KOPT-K1 (cell line): ENCODE results near the gene TEX22.

Source experiments
- H3K27ac ChIP-seq: fragments of 200-600 bp; sonication (generic); 2 replicates; pipeline ENCODE4 v1.5.1; 2016; ENCODE audit warnings: antibody characterized with exemption, mild to moderate bottlenecking, low read depth, low read length; ENCODE audit not compliant: poor library complexity, severe bottlenecking
- H3K36me3 ChIP-seq: fragments of 200-600 bp; sonication (generic); 2 replicates; pipeline ENCODE4 v1.5.1; 2017; ENCODE audit warnings: antibody characterized with exemption, mild to moderate bottlenecking, low read length, moderate library complexity; ENCODE audit not compliant: insufficient read depth
- H3K9me3 ChIP-seq: fragments of 200-600 bp; sonication (generic); 2 replicates; pipeline ENCODE4 v1.5.1; 2017; ENCODE audit warnings: antibody characterized with exemption, low read length, mild to moderate bottlenecking; ENCODE audit not compliant: insufficient read depth, poor library complexity, severe bottlenecking

The TEX22 gene

GRCh38 chr14:105439179-105439578, 40.8 kb downstream of the TEX22 start:
- H3K27ac ChIP-seq: no peak overlapping the region
- H3K9me3 ChIP-seq: peaks cover 7% of the 10 kb centered on the region
- peaks cover 90% of the 10 kb centered on the region for H3K36me3 ChIP-seq

DNA sequence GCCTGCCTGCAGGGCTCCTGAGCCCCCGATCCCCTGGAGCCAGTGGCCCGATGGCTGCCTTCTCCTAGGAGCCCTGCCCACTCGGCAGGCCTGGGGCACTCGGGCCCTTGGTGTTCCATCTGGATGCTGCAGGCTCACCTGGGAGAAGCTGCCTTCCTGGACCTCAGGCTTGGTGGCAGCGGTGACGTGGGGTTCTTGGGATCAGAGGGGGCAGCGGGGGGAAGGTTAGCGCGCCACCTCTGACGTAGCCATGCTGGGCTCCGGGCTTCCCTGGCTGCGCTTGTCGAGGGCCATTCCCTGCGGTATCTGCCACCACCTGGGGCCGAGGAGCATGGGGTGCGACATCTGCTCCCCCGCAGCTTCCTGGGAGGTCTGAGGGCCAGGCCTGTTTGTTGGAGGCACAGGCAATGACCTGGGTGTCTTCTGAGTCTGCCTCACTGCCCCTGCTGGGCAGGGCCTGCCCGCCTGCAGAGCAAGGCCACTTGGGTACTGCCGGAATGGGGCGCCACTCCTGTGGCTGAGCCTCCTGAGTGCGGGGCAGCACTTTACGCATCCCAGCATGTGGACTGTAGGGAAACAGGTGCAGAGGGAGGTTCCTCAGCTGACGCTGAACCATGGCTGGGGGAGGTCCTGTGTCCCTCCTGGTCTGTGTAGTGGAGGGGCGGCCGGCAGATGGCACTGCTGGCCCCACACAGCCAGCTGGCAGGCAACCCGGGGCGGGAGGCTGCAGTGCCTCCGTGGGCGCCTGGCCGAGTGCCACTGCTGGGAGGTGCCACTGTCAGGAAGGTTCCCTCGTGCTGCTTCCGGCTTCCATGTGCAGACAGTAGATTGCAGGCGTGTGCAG, 41.6 kb downstream of the TEX22 start:
- H3K9me3 ChIP-seq: peaks cover 7% of the 10 kb centered on the region

GRCh38 chr14:105440554-105440900, 42.2 kb downstream of the TEX22 start:
- Histone ChIP-seq H3K9me3 (peaks cover 3% of the 10 kb centered on the region), H3K27ac (no peak overlapping the region), H3K36me3 (peaks cover 89% of the 10 kb centered on the region)

More for the DNA sequence above, 41.6 kb downstream of the TEX22 start:
- Histone ChIP-seq H3K36me3 (peaks cover 89% of the 10 kb centered on the region), H3K27ac (no peak overlapping the region)

GRCh38 chr14:105440992-105441391, 42.7 kb downstream of the TEX22 start:
- no peak overlapping the region for H3K27ac ChIP-seq
- H3K36me3 ChIP-seq: peaks cover 89% of the 10 kb centered on the region

DNA sequence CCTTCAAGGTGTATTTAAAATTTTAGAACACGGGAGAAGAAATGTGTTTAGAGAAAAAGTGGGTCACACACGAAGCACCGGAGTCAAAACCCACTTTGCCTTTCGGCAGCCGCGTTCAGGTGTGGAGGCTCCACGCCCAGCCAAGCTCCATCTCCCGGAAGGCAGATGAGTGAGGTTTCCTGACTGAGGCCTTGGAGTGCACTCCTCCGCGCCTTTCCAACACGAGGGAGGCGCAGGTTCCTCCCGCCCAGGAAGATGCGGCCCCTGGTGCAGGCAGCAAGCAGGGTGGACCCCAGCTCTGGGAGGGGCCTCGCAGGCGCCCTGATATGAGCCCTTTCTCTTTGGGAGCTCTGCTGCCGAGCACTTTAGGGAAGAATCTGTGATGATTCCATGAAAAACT, 43.8 kb downstream of the TEX22 start:
- Histone ChIP-seq H3K36me3 (peaks cover 89% of the 10 kb centered on the region), H3K9me3 (no peaks in the 10 kb centered on the region), H3K27ac (no peak overlapping the region)

More at GRCh38 chr14:105440992-105441391, 42.7 kb downstream of the TEX22 start:
- H3K9me3 ChIP-seq: no peaks in the 10 kb centered on the region

GRCh38 chr14:105442834-105443233, 44.5 kb downstream of the TEX22 start:
- H3K9me3 ChIP-seq: no peaks in the 10 kb centered on the region
- H3K27ac ChIP-seq: no peak overlapping the region
- peaks cover 89% of the 10 kb centered on the region for H3K36me3 ChIP-seq

GRCh38 chr14:105444859-105445258, 46.5 kb downstream of the TEX22 start:
- Histone ChIP-seq H3K9me3 (no peaks in the 10 kb centered on the region), H3K27ac (no peak overlapping the region), H3K36me3 (peaks cover 88% of the 10 kb centered on the region)

- no peak overlapping the region for H3K27ac ChIP-seq
- peaks cover 88% of the 10 kb centered on the region for H3K36me3 ChIP-seq
Measured at GRCh38 chr14:105445290-105445689, 47.0 kb downstream of the TEX22 start.

DNA sequence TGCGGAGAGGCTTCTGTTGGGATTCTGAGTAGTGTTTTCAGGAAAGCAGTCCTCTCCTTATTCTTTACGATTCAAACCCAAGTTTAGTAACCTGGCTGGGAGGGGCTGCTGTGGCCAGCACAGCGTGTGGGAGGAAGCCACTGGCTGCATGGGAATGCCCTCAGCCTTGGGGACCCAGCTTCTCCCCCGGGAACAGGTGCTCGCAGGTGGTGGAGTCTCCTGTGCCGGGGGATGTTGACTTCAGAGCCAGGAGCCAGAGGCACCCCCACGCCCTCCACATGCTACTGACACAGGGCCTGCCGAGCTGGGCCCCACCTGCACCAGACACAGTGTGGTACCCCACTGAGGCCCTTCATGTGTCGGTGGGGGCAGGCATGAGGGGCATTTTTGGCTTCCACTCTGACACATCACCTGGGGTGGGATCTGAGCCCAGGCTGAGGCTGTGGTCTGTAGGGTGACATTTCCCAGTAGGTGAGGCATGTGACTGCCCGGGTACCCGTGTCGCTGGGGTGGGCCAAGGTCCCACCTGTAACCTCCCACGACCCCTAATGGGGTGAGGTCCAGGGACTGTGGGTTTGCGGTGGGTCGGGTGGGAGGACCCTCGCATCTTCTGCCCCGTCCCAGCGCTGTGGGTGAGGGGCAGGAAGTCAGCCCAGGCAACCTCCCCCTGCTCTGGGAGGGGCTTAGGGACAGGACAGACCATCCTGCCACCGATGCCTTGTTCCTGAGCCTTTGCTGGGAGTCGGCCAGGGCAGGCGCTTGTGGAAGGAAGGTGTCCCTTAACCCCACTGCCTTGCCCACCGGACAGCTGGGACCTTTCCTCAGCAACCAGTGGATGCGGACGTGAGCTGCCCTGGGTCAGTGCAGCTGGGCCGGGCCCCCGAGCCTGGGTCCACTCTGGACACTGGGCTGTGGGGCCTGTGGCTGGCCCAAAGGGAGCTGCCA, 47.8 kb downstream of the TEX22 start:
- no peak overlapping the region for H3K27ac ChIP-seq
- H3K9me3 ChIP-seq: no peaks in the 10 kb centered on the region
- H3K36me3 ChIP-seq: peaks cover 88% of the 10 kb centered on the region

More at GRCh38 chr14:105445290-105445689, 47.0 kb downstream of the TEX22 start:
- H3K9me3 ChIP-seq: no peaks in the 10 kb centered on the region

DNA sequence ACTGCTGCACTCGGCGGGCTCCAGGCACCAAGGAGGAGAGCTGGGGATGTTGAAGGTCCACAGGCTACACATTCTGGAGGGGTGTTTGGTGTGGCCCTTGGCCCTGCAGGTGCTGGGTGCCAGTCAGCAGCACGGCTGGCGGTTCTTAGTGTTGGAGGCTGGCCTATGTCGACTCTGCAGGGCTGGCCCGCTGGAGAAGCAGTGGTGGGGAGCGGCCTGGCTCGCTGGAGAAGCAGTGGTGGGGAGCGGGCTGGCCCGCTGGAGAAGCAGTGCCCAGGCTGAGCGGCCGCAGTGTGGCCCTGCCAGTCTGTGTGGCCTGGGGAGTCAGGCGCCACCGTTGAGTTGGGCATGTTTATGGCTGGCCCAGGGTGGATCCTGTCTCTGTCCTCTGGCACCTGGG, 48.6 kb downstream of the TEX22 start:
- Histone ChIP-seq H3K36me3 (peaks cover 89% of the 10 kb centered on the region), H3K9me3 (no peaks in the 10 kb centered on the region), H3K27ac (no peak overlapping the region)

DNA sequence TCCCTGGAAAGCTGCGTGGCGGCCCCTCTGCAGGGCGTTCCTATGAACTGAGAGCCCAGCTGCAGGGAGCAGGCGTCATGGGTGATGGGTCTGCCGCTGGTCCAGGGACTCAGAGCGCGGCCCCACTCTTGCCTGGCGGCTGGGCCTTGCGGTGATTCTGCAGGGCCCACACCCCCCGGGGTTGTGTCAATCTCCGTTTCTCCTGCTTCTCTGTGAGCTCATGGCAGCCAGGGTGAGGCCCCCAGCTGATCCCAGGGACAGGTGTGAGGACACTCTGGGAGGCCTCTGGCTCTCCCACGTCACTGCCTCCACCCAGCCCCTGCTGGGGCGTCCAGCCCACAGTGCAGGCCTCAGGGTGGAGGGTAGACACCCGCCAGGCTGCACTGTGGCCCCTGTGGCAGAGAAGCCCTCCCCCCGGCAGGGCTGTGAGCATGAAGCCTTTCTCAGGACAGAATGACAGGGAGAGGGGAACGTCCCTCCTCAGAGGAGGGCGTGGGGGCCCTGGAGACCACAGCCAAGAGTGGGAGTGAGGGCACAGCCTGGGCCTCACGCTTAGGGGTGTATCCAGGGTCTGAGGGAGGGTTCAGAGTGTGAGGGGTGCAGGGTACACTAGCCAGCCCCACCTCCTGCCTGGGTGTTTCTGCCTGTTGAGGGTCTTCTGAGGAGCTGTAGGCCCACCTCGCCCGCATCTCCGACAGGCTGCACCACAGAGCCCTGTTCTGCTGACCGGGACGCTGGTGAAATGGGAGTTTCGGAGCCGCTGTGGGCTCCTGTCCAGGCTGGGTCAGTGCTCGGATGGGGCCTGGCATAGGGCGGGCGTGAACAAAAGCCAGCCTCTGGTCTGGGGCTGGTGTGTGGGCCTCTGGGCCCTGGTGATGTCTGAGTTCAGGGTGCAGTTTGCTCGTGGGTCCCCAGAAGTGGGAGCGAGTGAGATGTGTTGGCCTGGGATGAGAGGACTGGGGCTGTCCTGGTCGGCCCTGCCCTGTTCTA, 49.6 kb downstream of the TEX22 start:
- Histone ChIP-seq H3K36me3 (peaks cover 89% of the 10 kb centered on the region), H3K9me3 (no peaks in the 10 kb centered on the region), H3K27ac (no peak overlapping the region)

- Histone ChIP-seq H3K27ac (no peak overlapping the region), H3K9me3 (no peaks in the 10 kb centered on the region), H3K36me3 (peaks cover 89% of the 10 kb centered on the region)
Measured at GRCh38 chr14:105448706-105449111, 50.4 kb downstream of the TEX22 start.

- peaks cover 97% of the 10 kb centered on the region for H3K36me3 ChIP-seq
- no peaks in the 10 kb centered on the region for H3K9me3 ChIP-seq
- no peak overlapping the region for H3K27ac ChIP-seq
Measured at GRCh38 chr14:105449276-105450122, 51.2 kb downstream of the TEX22 start.

- peaks cover 98% of the 10 kb centered on the region for H3K36me3 ChIP-seq
- no peak overlapping the region for H3K27ac ChIP-seq
- no peaks in the 10 kb centered on the region for H3K9me3 ChIP-seq
Measured at GRCh38 chr14:105450123-105450505, 51.8 kb downstream of the TEX22 start.
